Transverse colon (tissue), 4 donors: ENCODE results near the gene RABGAP1.

Experiments used
- POLR2A ChIP-seq: fragments of 450-650 bp; IDR thresholded peaks from one replicate; pipeline ENCODE4 v1.6.1; 2016; ENCODE audit warnings: antibody characterized with exemption, mild to moderate bottlenecking, moderate library complexity
- POLR2AphosphoS5 ChIP-seq, 3 donors: sonication (generic); formaldehyde crosslinking; IDR thresholded peaks; one replicate each; pipeline ENCODE4 v1.6.1; 2016; ENCODE audit warnings: antibody characterized with exemption in 3 of 3
- TF ChIP-seq, protein P1 (sequence below), 5 experiments: fragments of 200-600 bp in 3 of 5; fragments of 450-650 bp in 2 of 5; sonication (generic) in 3 of 5; IDR thresholded peaks; 1 replicate in 2 of 5; 2 replicates in 3 of 5; pipeline ENCODE4 v1.5.1; 2016 to 2017; ENCODE audit warnings: antibody characterized with exemption in 5 of 5, inconsistent platforms in 3 of 5, mild to moderate bottlenecking in 2 of 5, moderate library complexity in 1 of 5

DNA sequence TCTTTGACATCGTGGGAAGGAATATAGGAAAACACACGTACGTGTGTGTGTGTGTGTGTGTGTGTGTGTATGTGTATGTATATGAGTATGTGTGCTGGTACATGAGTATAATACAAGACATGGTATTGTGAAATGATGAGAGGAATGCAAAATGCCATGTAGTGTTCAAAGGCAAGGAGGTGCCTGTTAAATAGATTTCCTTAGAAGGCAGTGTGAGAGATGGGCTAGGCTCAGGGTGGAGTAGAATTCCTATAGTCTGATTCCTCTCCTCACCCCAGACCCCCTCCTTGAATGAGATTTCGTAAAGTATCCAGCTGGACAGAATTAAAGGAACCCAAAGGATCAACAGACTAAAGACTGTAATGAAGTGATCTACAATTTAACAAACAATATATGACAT, 103.8 kb downstream of the RABGAP1 start:
- TF ChIP-seq, protein P1, sequence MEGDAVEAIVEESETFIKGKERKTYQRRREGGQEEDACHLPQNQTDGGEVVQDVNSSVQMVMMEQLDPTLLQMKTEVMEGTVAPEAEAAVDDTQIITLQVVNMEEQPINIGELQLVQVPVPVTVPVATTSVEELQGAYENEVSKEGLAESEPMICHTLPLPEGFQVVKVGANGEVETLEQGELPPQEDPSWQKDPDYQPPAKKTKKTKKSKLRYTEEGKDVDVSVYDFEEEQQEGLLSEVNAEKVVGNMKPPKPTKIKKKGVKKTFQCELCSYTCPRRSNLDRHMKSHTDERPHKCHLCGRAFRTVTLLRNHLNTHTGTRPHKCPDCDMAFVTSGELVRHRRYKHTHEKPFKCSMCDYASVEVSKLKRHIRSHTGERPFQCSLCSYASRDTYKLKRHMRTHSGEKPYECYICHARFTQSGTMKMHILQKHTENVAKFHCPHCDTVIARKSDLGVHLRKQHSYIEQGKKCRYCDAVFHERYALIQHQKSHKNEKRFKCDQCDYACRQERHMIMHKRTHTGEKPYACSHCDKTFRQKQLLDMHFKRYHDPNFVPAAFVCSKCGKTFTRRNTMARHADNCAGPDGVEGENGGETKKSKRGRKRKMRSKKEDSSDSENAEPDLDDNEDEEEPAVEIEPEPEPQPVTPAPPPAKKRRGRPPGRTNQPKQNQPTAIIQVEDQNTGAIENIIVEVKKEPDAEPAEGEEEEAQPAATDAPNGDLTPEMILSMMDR (IDR thresholded peaks at IDR 0.05) = no peak
- TF ChIP-seq POLR2A (no peak), POLR2AphosphoS5 (IDR thresholded peaks at IDR 0.05) (no peak)
